Suprapubic skin (tissue), 3 donors: ENCODE measurements around the gene CTNND1.

Experiments used
- POLR2A ChIP-seq, 2 donors: fragments of 450-650 bp; IDR thresholded peaks; one replicate each; pipeline ENCODE4 v1.6.1; 2017; ENCODE audit warnings: antibody characterized with exemption in 2 of 2, mild to moderate bottlenecking in 2 of 2, moderate library complexity in 2 of 2
- TF ChIP-seq, protein P1 (sequence below), 2 donors: fragments of 200-600 bp in 1 of 2; fragments of 450-650 bp in 1 of 2; sonication (generic) in 1 of 2; IDR thresholded peaks; one replicate each; pipeline ENCODE4 v1.5.1; 2016 to 2019; ENCODE audit warnings: antibody characterized with exemption in 2 of 2, mild to moderate bottlenecking in 1 of 2, moderate library complexity in 1 of 2

DNA sequence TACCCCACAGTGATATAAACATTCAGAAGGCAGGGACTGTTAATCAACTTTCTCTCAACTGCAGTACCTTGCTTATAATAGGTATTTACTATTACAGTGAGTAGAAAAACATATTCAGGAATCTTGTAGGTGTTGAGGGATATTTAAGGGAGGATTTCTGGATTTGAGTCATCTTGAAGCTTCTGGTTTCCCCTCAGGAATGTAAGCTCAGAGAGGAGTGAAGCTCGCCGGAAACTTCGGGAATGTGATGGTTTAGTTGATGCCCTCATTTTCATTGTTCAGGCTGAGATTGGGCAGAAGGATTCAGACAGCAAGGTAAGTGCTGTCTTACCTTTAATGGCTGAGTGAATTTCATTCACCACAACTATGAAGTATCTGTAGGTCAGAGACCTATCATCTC, 42.9 kb downstream of the CTNND1 start:
- no peak for TF ChIP-seq POLR2A (IDR thresholded peaks at IDR 0.05)
- TF ChIP-seq, protein P1, sequence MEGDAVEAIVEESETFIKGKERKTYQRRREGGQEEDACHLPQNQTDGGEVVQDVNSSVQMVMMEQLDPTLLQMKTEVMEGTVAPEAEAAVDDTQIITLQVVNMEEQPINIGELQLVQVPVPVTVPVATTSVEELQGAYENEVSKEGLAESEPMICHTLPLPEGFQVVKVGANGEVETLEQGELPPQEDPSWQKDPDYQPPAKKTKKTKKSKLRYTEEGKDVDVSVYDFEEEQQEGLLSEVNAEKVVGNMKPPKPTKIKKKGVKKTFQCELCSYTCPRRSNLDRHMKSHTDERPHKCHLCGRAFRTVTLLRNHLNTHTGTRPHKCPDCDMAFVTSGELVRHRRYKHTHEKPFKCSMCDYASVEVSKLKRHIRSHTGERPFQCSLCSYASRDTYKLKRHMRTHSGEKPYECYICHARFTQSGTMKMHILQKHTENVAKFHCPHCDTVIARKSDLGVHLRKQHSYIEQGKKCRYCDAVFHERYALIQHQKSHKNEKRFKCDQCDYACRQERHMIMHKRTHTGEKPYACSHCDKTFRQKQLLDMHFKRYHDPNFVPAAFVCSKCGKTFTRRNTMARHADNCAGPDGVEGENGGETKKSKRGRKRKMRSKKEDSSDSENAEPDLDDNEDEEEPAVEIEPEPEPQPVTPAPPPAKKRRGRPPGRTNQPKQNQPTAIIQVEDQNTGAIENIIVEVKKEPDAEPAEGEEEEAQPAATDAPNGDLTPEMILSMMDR (IDR thresholded peaks at IDR 0.05): no peak
